A549 (cell line): ENCODE measurements around the gene GMDS. TPM values are rescaled to one million over a fixed set of nuclear protein-coding genes. Genes with fewer than 3 reads are reported as not detected.

ENCODE experiments used
- ATAC-seq, 2 experiments: fragments of 200-7000 bp in 1 of 2; fragments of >200 bp in 1 of 2; cut with Nextera tagmentation in 1 of 2; cut with Tn5 transposase in 1 of 2; 3 replicates each; pipeline versions ENCODE4 v1.8.0 to v1.9.1; 2018 to 2020; ENCODE audit warnings: mild to moderate bottlenecking in 1 of 2, moderate library complexity in 1 of 2
- CTCF ChIA-PET: fragments of 300-600 bp; sonication (Branson Sonifier 250); formaldehyde crosslinking; extraction: SDS; loops from one replicate; lab custom pipeline; 2021; ENCODE audit warnings: antibody characterized with exemption, inconsistent platforms; lab: Yijun Ruan, JAX
- POLR2A ChIA-PET: fragments of 350-600 bp; formaldehyde crosslinking; extraction: SDS; loops from one replicate; lab custom pipeline; 2021; ENCODE audit warnings: antibody characterized with exemption, inconsistent platforms; lab: Yijun Ruan, JAX
- DNase-seq, 2 experiments: peaks; one replicate each; pipeline versions ENCODE4 v3.0.0 to v3.0.0-alpha.2; 2011 to 2016; ENCODE audit warnings: low read depth in 1 of 2, low spot score in 1 of 2
- FAIRE-seq: peaks from 2 replicates; lab custom pipeline; 2011; peaks lifted over from hg19 to GRCh38; lab: Jason Lieb, UNC
- H3K27ac ChIP-seq, 2 experiments: fragments of >200 bp; sonication (Bioruptor Twin); formaldehyde crosslinking; 3 replicates each; pipeline ENCODE4 v1.5.1; 2016 to 2017
- H3K4me1 ChIP-seq: fragments of >200 bp; sonication (Bioruptor Twin); formaldehyde crosslinking; 3 replicates; pipeline ENCODE4 v1.6.1; 2016
- H3K4me2 ChIP-seq: fragments of >200 bp; sonication (Bioruptor Twin); formaldehyde crosslinking; 3 replicates; pipeline ENCODE4 v1.6.1; 2016
- H3K4me3 ChIP-seq: fragments of >200 bp; sonication (Bioruptor Twin); formaldehyde crosslinking; 3 replicates; pipeline ENCODE4 v1.5.1; 2016
- H3K9me3 ChIP-seq: fragments of >200 bp; sonication (Bioruptor Twin); formaldehyde crosslinking; 3 replicates; pipeline ENCODE4 v1.6.1; 2016
- BHLHE40 ChIP-seq: IDR thresholded peaks from 2 replicates; pipeline ENCODE4 v1.6.1; 2012; ENCODE audit warnings: low read depth, low read length, inconsistent platforms
- CHD2 ChIP-seq: fragments of 150-350 bp; IDR thresholded peaks from 2 replicates; pipeline ENCODE4 v1.6.1; 2014; ENCODE audit warnings: low read length; ENCODE audit not compliant: partially characterized antibody
- EHF ChIP-seq: fragments of 250-450 bp; sonication (Bioruptor Pico); IDR thresholded peaks from 2 replicates; pipeline ENCODE4 v1.5.0; 2020; ENCODE audit warnings: mild to moderate bottlenecking
- EHMT2 ChIP-seq: fragments of 200-600 bp; sonication (generic); IDR thresholded peaks from 2 replicates; pipeline ENCODE4 v1.6.1; 2016; ENCODE audit warnings: antibody characterized with exemption, low read depth, mild to moderate bottlenecking, moderate library complexity
- ESRRA ChIP-seq: fragments of 150-350 bp; IDR thresholded peaks from 2 replicates; pipeline ENCODE4 v1.6.1; 2014; ENCODE audit warnings: mild to moderate bottlenecking, low read length, borderline replicate concordance
- FOSB ChIP-seq: fragments of 250-450 bp; sonication (Bioruptor Pico); IDR thresholded peaks from 2 replicates; pipeline ENCODE4 v1.5.0; 2020; ENCODE audit warnings: mild to moderate bottlenecking, moderate library complexity
- HOXA7 ChIP-seq: fragments of 250-450 bp; sonication (Bioruptor Pico); IDR thresholded peaks from 2 replicates; pipeline ENCODE4 v1.5.0; 2020; ENCODE audit warnings: mild to moderate bottlenecking, moderate library complexity
- HOXB13 ChIP-seq: fragments of 250-450 bp; sonication (Bioruptor Pico); IDR thresholded peaks from 2 replicates; pipeline ENCODE4 v1.5.0; 2020; ENCODE audit warnings: low read depth, mild to moderate bottlenecking, moderate library complexity
- HOXB5 ChIP-seq: fragments of 250-450 bp; sonication (Bioruptor Pico); IDR thresholded peaks from 2 replicates; pipeline ENCODE4 v1.5.0; 2020; ENCODE audit warnings: mild to moderate bottlenecking, moderate library complexity
- JUN ChIP-seq, 2 experiments: fragments of >200 bp; sonication (Bioruptor Twin); formaldehyde crosslinking; IDR thresholded peaks; 2 replicates in 1 of 2; 3 replicates in 1 of 2; pipeline ENCODE4 v1.6.1; 2016 to 2017
- KDM1A ChIP-seq: fragments of 200-600 bp; sonication (generic); IDR thresholded peaks from 2 replicates; pipeline ENCODE4 v1.6.1; 2016; ENCODE audit warnings: low read depth, mild to moderate bottlenecking
- MAZ ChIP-seq: fragments of 150-350 bp; IDR thresholded peaks from 2 replicates; pipeline ENCODE4 v1.6.1; 2014; ENCODE audit warnings: antibody characterized with exemption, low read depth, low read length, borderline replicate concordance
- NPAS2 ChIP-seq: fragments of 250-450 bp; sonication (Bioruptor Pico); IDR thresholded peaks from 2 replicates; pipeline ENCODE4 v1.8.0; 2022; ENCODE audit warnings: mild to moderate bottlenecking, moderate library complexity, borderline replicate concordance
- POLR2AphosphoS2 ChIP-seq: conservative IDR thresholded peaks from 2 replicates; pipeline ENCODE4 v1.6.1; 2012; ENCODE audit warnings: low read length, improper control_type of control experiment, inconsistent platforms
- RAD21 ChIP-seq, 2 experiments: fragments of >200 bp in 1 of 2; sonication (Bioruptor Twin) in 1 of 2; formaldehyde crosslinking in 1 of 2; IDR thresholded peaks in 1 of 2; conservative IDR thresholded peaks in 1 of 2; 2 replicates in 1 of 2; 3 replicates in 1 of 2; pipeline ENCODE4 v1.6.1; 2012 to 2018; ENCODE audit warnings: inconsistent platforms in 1 of 2
- RCOR1 ChIP-seq: fragments of 150-350 bp; IDR thresholded peaks from 2 replicates; pipeline ENCODE4 v1.6.1; 2014; ENCODE audit warnings: antibody characterized with exemption, low read length, low read depth
- WGBS: methylation state at CpG from one replicate; pipeline ENCODE4 v1.1.6; 2017; ENCODE audit errors: missing lambda C conversion rate; 5-methylcytosine and 5-hydroxymethylcytosine counted together
- polyA plus RNA-seq, 4 experiments: library from polyadenylated mRNA; depleted of rRNA in 3 of 4; stranded (reverse); fragments of >200 nt; fragmentation: RNase III in 1 of 4; extraction: RNeasy Plus Mini Kit Qiagen cat#74134 plus additional on column Dnase treatment in 1 of 4; gene quantifications; 2 replicates in 3 of 4; 3 replicates in 1 of 4; pipeline ENCODE4 v1.2.3, GENCODE V29; 2011 to 2017
- TF ChIP-seq, protein P1 (sequence below): IDR thresholded peaks from 2 replicates; pipeline ENCODE4 v1.6.1; 2012
- TF ChIP-seq, protein P2 (sequence below): fragments of >200 bp; sonication (Bioruptor Twin); formaldehyde crosslinking; IDR thresholded peaks from 2 replicates; pipeline ENCODE4 v1.6.1; 2016
- TF ChIP-seq, protein P3 (sequence below): fragments of 200-600 bp; sonication (generic); IDR thresholded peaks from 2 replicates; pipeline ENCODE4 v1.6.1; 2016; ENCODE audit warnings: antibody characterized with exemption, mild to moderate bottlenecking, moderate library complexity
- TF ChIP-seq, protein P4 (sequence below): IDR thresholded peaks from 2 replicates; pipeline ENCODE4 v1.6.1; 2012; ENCODE audit warnings: low read depth, borderline replicate concordance

GMDS gene
- polyA plus RNA-seq, 2 of the 4 experiments (the other 2 are of a cell fraction) = 9.9 to 12.4 TPM

DNA sequence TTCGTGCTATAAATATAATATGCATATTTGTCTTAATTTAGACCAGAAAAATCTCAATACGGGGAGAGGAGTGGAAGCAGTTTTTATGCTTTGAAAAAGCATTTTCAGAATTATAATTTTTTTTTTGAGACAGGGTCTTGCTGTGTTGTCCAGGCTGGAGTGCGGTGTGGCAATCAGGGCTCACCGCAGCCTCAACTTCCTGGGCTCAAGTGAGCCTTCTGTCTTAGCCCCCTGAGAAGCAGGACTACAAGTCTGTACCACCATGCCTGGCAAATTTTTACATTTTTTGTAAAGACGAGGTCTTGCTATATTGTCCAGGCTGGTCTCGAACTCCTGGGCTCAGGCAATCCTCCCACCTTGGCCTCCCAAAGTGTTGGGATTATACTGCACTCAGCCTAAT is 438.5 kb downstream of the GMDS start (continued):
- no peak for TF ChIP-seq JUN (IDR thresholded peaks at IDR 0.05)
- TF ChIP-seq, protein P1, sequence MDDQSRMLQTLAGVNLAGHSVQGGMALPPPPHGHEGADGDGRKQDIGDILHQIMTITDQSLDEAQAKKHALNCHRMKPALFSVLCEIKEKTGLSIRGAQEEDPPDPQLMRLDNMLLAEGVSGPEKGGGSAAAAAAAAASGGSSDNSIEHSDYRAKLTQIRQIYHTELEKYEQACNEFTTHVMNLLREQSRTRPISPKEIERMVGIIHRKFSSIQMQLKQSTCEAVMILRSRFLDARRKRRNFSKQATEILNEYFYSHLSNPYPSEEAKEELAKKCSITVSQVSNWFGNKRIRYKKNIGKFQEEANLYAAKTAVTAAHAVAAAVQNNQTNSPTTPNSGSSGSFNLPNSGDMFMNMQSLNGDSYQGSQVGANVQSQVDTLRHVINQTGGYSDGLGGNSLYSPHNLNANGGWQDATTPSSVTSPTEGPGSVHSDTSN = no peak

DNA sequence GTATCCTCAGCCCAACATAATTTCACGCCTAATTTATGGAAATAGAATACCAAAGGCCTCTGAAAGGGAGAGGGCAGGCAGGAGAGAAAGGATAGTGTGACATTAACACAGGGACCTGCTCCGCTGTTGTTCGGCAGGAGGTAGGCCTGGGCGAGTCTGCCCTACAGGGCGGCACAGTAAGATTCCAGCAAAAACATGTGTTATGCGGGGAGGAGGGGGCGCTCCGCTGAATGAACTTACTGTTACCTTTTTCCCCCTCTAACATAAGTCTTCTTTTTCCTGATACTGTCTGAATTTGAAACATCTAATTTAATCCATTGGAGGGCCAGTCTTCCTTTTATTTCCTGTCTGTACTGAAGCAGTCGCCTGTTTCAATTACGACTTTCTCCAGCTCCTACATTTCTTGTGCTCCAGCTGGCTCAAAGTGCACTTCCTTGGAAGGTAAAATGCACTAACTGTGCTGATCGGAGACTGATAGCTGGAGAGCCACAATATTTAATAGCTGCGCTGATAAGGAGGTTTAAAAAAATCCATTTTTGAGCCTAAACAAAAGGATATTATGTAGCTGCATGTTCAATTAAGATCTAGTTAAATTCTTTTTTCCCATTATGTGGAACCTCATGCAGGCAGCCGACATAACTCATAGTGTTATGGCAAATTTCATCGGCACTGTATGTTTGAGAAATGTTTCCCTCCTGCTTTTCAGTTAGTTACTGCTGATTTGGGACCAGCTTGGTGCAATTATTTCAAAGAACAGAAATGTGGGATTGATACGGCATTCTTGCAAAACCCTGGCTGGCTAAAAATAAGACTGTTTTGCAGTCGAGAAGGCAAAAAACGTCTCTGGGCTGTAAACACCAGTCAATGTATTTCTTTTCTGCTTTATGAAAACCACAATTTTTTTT is 442.7 kb downstream of the GMDS start:
- H3K27ac ChIP-seq = no peak overlapping the region
- H3K9me3 ChIP-seq = no peaks in the 10 kb centered on the region
- peaks cover 3% of the 10 kb centered on the region for H3K4me1 ChIP-seq
- H3K4me3 ChIP-seq = no peak overlapping the region
- H3K4me2 ChIP-seq = no peak overlapping the region
- ATAC-seq = no peak
- 86% methylated on average over 17 of the region's 17 CpGs for WGBS
- TF ChIP-seq, protein P2, sequence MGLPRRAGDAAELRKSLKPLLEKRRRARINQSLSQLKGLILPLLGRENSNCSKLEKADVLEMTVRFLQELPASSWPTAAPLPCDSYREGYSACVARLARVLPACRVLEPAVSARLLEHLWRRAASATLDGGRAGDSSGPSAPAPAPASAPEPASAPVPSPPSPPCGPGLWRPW = no peak
- no peak for TF ChIP-seq EHMT2
- no peak for TF ChIP-seq MAZ
- no peak for TF ChIP-seq HOXB13 (CRISPR knock-in tag)
- TF ChIP-seq, protein P3, sequence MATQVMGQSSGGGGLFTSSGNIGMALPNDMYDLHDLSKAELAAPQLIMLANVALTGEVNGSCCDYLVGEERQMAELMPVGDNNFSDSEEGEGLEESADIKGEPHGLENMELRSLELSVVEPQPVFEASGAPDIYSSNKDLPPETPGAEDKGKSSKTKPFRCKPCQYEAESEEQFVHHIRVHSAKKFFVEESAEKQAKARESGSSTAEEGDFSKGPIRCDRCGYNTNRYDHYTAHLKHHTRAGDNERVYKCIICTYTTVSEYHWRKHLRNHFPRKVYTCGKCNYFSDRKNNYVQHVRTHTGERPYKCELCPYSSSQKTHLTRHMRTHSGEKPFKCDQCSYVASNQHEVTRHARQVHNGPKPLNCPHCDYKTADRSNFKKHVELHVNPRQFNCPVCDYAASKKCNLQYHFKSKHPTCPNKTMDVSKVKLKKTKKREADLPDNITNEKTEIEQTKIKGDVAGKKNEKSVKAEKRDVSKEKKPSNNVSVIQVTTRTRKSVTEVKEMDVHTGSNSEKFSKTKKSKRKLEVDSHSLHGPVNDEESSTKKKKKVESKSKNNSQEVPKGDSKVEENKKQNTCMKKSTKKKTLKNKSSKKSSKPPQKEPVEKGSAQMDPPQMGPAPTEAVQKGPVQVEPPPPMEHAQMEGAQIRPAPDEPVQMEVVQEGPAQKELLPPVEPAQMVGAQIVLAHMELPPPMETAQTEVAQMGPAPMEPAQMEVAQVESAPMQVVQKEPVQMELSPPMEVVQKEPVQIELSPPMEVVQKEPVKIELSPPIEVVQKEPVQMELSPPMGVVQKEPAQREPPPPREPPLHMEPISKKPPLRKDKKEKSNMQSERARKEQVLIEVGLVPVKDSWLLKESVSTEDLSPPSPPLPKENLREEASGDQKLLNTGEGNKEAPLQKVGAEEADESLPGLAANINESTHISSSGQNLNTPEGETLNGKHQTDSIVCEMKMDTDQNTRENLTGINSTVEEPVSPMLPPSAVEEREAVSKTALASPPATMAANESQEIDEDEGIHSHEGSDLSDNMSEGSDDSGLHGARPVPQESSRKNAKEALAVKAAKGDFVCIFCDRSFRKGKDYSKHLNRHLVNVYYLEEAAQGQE = no peak
- TF ChIP-seq HOXA7 (CRISPR knock-in tag) = no peak
- no peak for TF ChIP-seq HOXB5
- TF ChIP-seq, protein P4, sequence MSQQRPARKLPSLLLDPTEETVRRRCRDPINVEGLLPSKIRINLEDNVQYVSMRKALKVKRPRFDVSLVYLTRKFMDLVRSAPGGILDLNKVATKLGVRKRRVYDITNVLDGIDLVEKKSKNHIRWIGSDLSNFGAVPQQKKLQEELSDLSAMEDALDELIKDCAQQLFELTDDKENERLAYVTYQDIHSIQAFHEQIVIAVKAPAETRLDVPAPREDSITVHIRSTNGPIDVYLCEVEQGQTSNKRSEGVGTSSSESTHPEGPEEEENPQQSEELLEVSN = no peak
- no peak for TF ChIP-seq FOSB (CRISPR knock-in tag)
- TF ChIP-seq JUN (IDR thresholded peaks at IDR 0.05) = no peak
- no peak for TF ChIP-seq RCOR1
- no peak for TF ChIP-seq BHLHE40
- no peak for TF ChIP-seq CHD2
- TF ChIP-seq NPAS2 (CRISPR knock-in tag) = no peak
- POLR2A ChIA-PET = no interaction called here
- CTCF ChIA-PET = no interaction called here
- no peak for FAIRE-seq
- DNase-seq = no peak

DNA sequence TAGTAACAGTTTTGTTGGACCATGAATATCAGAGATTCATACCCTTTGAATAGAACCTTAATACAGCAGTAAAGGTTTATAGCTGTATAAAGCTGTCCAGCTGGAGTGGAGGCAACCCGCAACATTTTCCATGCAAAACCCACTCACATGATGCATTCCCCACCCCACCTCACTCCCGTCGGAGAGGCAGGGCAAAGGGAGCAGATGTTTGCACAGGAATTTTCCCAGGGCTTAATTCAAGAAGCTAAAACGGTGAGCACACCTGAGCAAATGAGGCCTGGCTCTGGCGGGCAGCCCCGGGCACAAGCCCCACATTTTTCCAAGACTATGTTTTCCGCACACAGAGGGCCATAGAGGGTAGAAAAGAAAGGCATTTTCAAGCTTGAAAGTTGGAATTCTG is 444.0 kb downstream of the GMDS start:
- no peaks in the 10 kb centered on the region for H3K9me3 ChIP-seq
- POLR2A ChIA-PET = no interaction called here
- H3K27ac ChIP-seq = no peak overlapping the region
- H3K4me1 ChIP-seq = peaks cover 8% of the 10 kb centered on the region
- no peak overlapping the region for H3K4me3 ChIP-seq
- TF ChIP-seq EHF (CRISPR knock-in tag) (no peak), RAD21 (conservative IDR thresholded peaks at IDR 0.05 in 1 of 2, IDR thresholded peaks at IDR 0.05 in 1 of 2) (no peak), HOXA7 (CRISPR knock-in tag) (no peak), RCOR1 (no peak), ESRRA (no peak), POLR2AphosphoS2 (no peak), KDM1A (no peak), HOXB13 (CRISPR knock-in tag) (no peak)
- TF ChIP-seq, all 56 proteins: peak for 0
- CTCF ChIA-PET = interaction anchor here (0.6 to 0.8 kb wide), 2 partner anchors 114 to 887 kb away, joined by 3 read pairs; no protein-coding TSS in a partner anchor
- WGBS = 79% methylated on average over 7 of the region's 7 CpGs
- FAIRE-seq = no peak
- no peak overlapping the region for H3K4me2 ChIP-seq
- DNase-seq = no peak
- no peak for ATAC-seq
